ENCODE results near the gene GSTM4.

GRCh38 chr1:109657395-109657794 lies 1.5 kb downstream of the GSTM4 start:
- no peak for TF ChIP-seq CTCF (conservative IDR thresholded peaks at IDR 0.05; ENCODE audit: low read length)
- TF ChIP-seq EZH2phosphoT487 (IDR thresholded peaks at IDR 0.05; ENCODE audit: borderline replicate concordance) = no peak

Data from Loucy (cell line).